Endothelial cell of umbilical vein (primary cell): Measurements from ENCODE around the gene EXOC3L1. TPM values are rescaled to one million over a fixed set of nuclear protein-coding genes. Genes with fewer than 3 reads are reported as not detected.

Source experiments
- BruUV-seq: library from RNA; stranded (reverse); fragments of 400-500 nt; replicated peaks from 2 replicates; lab custom pipeline; 2021; lab: Mats Ljungman, UMichigan
- CTCF ChIA-PET: fragments of 300-600, 350-600 bp; sonication (Branson Sonifier 250); formaldehyde crosslinking; loops from one replicate; lab custom pipeline; 2021; ENCODE audit warnings: antibody characterized with exemption, inconsistent platforms; lab: Charles Lee
- POLR2A ChIA-PET: fragments of 300-600, 350-600 bp; sonication (Branson Sonifier 250); formaldehyde crosslinking; loops from one replicate; lab custom pipeline; 2021; ENCODE audit warnings: antibody characterized with exemption, inconsistent platforms; lab: Charles Lee
- DNase-seq: peaks from one replicate; pipeline ENCODE4 v3.0.0-alpha.2; 2011; ENCODE audit warnings: low read depth, low spot score
- FAIRE-seq: peaks from 2 replicates; lab custom pipeline; 2011; peaks lifted over from hg19 to GRCh38; lab: Jason Lieb, UNC
- H2AFZ ChIP-seq: 2 replicates; pipeline ENCODE4 v1.6.0; 2012; ENCODE audit warnings: low read depth, low read length, control low read depth, inconsistent platforms
- H3K27ac ChIP-seq: 2 replicates; pipeline ENCODE4 v1.5.1; 2011; ENCODE audit warnings: low read depth, mild to moderate bottlenecking, control low read depth, low read length, moderate library complexity; ENCODE audit not compliant: insufficient read depth
- H3K27me3 ChIP-seq, 2 experiments: 2 replicates each; pipeline versions ENCODE4 v1.6.0 to v1.6.1; 2011; ENCODE audit warnings: low read length in 2 of 2, mixed read lengths in 1 of 2; ENCODE audit not compliant: control insufficient read depth in 2 of 2, insufficient read depth in 2 of 2
- H3K36me3 ChIP-seq, 2 experiments: 2 replicates in 1 of 2; 3 replicates in 1 of 2; pipeline ENCODE4 v1.5.1; 2011; ENCODE audit warnings: low read length in 2 of 2, mild to moderate bottlenecking in 1 of 2, moderate library complexity in 1 of 2; ENCODE audit not compliant: control insufficient read depth in 2 of 2, insufficient read depth in 2 of 2; ENCODE audit errors: extremely low read depth in 1 of 2
- H3K4me1 ChIP-seq: 3 replicates; pipeline ENCODE4 v1.5.1; 2011; ENCODE audit warnings: mild to moderate bottlenecking, low read length; ENCODE audit not compliant: control insufficient read depth, insufficient read depth; ENCODE audit errors: extremely low read depth
- H3K4me2 ChIP-seq: 2 replicates; pipeline ENCODE4 v1.6.1; 2011; ENCODE audit warnings: low read length, control low read depth, mixed read lengths; ENCODE audit not compliant: insufficient read depth
- H3K4me3 ChIP-seq, 3 experiments: fragments of 200-600 bp in 1 of 3; sonication (generic), shearing (Covaris generic) in 1 of 3; replicated peaks in 1 of 3; 2 replicates each; pipeline ENCODE4 v1.5.1; 2011 to 2016; ENCODE audit warnings: control low read depth in 3 of 3, low read length in 3 of 3, mild to moderate bottlenecking in 2 of 3, inconsistent platforms in 1 of 3, low read depth in 1 of 3, moderate library complexity in 1 of 3; ENCODE audit not compliant: insufficient read depth in 1 of 3
- H3K79me2 ChIP-seq: 2 replicates; pipeline ENCODE4 v1.6.0; 2012; ENCODE audit warnings: low read length, inconsistent platforms; ENCODE audit not compliant: control insufficient read depth, insufficient read depth
- H3K9ac ChIP-seq: replicated peaks from 2 replicates; pipeline ENCODE3; 2011; ENCODE audit warnings: low read length, control low read depth; ENCODE audit not compliant: insufficient read depth; ENCODE audit errors: extremely low read depth
- H3K9me1 ChIP-seq: replicated peaks from 3 replicates; pipeline ENCODE4 v1.6.0; 2011; ENCODE audit warnings: mild to moderate bottlenecking, low read length; ENCODE audit not compliant: control insufficient read depth, insufficient read depth; ENCODE audit errors: extremely low read depth
- H3K9me3 ChIP-seq: replicated peaks from 2 replicates; pipeline ENCODE4 v1.5.1; 2012; ENCODE audit warnings: low read length, inconsistent platforms; ENCODE audit not compliant: control insufficient read depth, insufficient read depth
- H4K20me1 ChIP-seq: replicated peaks from 2 replicates; pipeline ENCODE3; 2011; ENCODE audit warnings: mild to moderate bottlenecking, low read length; ENCODE audit not compliant: control insufficient read depth, insufficient read depth; ENCODE audit errors: extremely low read depth
- EZH2 ChIP-seq: IDR thresholded peaks from 2 replicates; pipeline ENCODE4 v1.6.1; 2012; ENCODE audit warnings: borderline replicate concordance, low read depth, mild to moderate bottlenecking, moderate library complexity, low read length, inconsistent platforms; ENCODE audit not compliant: severe bottlenecking
- FOS ChIP-seq: IDR thresholded peaks from 2 replicates; pipeline ENCODE4 v1.6.1; 2011; ENCODE audit warnings: mild to moderate bottlenecking, low read length, moderate library complexity, borderline replicate concordance; ENCODE audit not compliant: insufficient read depth
- MYC ChIP-seq: IDR thresholded peaks from one replicate; pipeline ENCODE4 v1.6.1; 2011; ENCODE audit warnings: mild to moderate bottlenecking, low read depth, low read length
- POLR2AphosphoS5 ChIP-seq: IDR thresholded peaks from 2 replicates; pipeline ENCODE4 v1.6.1; 2012; ENCODE audit warnings: low read depth, mild to moderate bottlenecking, control low read depth, low read length, moderate library complexity; ENCODE audit not compliant: insufficient read depth
- dilution Hi-C: fragments of 300-500 bp; cut with MboI; formaldehyde crosslinking; loops from one replicate; pipeline ENCODE4 v1.15.0; 2019; ENCODE audit warnings: low sequenced_read_pairs; ENCODE audit not compliant: extremely low pct_ligation_motif_present
- intact Hi-C: fragments of 100-400 bp; cut with micrococcal nuclease; formaldehyde crosslinking; loops from one replicate; pipeline ENCODE4 v1.10.0; 2022
- polyA plus RNA-seq, 4 experiments: library from polyadenylated mRNA; depleted of rRNA in 3 of 4; stranded (reverse) in 3 of 4; unstranded in 1 of 4; fragments of >200 nt; gene quantifications; 2 replicates each; pipeline versions ENCODE4 v1.2.1 to v1.2.3, GENCODE V29; 2011 to 2012; ENCODE audit warnings: missing spikeins in 1 of 4
- total RNA-seq: library from RNA; stranded (reverse); gene quantifications from 2 replicates; pipeline ENCODE4 v1.2.3, GENCODE V29; 2021
- TF ChIP-seq, protein P1 (sequence below), 2 donors: IDR thresholded peaks; 1 replicate in 1 of 2; 2 replicates in 1 of 2; pipeline ENCODE4 v1.5.1; 2011; ENCODE audit warnings: low read length in 2 of 2, mild to moderate bottlenecking in 2 of 2, moderate library complexity in 2 of 2, control low read depth in 1 of 2, inconsistent platforms in 1 of 2, low read depth in 1 of 2; ENCODE audit not compliant: insufficient read depth in 1 of 2; ENCODE audit errors: extremely low read depth in 1 of 2
- TF ChIP-seq, protein P2 (sequence below): IDR thresholded peaks from 2 replicates; pipeline ENCODE4 v1.6.1; 2011; ENCODE audit not compliant: insufficient read depth, insufficient read length

EXOC3L1 gene
- total and polyA plus RNA-seq, 2 donors (not counting 3 experiments of a cell fraction or from before 2014, with no cell fraction given): 10.8 to 11.6 TPM

DNA sequence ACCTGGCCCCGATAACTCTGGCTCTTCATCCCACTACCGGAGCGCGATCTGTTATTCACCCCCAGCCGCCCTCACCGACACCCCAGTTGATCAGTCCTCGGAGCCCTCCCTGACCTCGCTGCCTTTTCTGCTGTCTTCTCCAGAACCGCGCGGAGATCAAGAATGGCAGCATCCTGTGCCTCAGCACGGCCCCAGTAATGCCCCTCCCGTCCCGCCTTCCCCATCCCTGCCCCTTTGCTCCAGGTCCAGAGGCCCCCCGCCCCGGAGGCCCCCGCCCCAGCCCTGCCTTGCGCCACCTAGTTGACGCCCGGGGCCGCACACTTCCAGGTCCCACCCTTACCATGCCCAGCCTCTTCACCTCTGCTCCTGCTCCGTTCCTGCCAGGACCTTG lies 9.9 kb upstream of the EXOC3L1 start:
- TF ChIP-seq MYC: no peak
- ChIA-PET CTCF (interaction anchor here (0.6 to 0.7 kb wide), 2 partner anchors 9 to 58 kb away, joined by 3 read pairs; no protein-coding TSS in a partner anchor), POLR2A (no interaction called here)
- Histone ChIP-seq H3K9ac (no peak overlapping the region), H2AFZ (no peak overlapping the region), H3K4me1 (peaks cover 2% of the 10 kb centered on the region), H3K4me2 (no peak overlapping the region), H4K20me1 (no peaks in the 10 kb centered on the region), H3K9me1 (no peaks in the 10 kb centered on the region), H3K27me3 (no peaks in the 10 kb centered on the region), H3K36me3 (peaks cover 18 to 68% of the 10 kb centered on the region in 2 experiments), H3K9me3 (no peaks in the 10 kb centered on the region), H3K79me2 (peaks cover 19% of the 10 kb centered on the region), H3K4me3 (no peak overlapping the region), H3K27ac (no peak overlapping the region)
- dilution Hi-C loops (no loop called here), intact Hi-C loops (loop anchor here (2.0 to 10.0 kb wide), 2 partner anchors 17 to 195 kb away; partner anchors contain the start of gene TPPP3)
- FAIRE-seq: no peak
- DNase-seq: no peak
- BruUV-seq: no TSS peak

DNA sequence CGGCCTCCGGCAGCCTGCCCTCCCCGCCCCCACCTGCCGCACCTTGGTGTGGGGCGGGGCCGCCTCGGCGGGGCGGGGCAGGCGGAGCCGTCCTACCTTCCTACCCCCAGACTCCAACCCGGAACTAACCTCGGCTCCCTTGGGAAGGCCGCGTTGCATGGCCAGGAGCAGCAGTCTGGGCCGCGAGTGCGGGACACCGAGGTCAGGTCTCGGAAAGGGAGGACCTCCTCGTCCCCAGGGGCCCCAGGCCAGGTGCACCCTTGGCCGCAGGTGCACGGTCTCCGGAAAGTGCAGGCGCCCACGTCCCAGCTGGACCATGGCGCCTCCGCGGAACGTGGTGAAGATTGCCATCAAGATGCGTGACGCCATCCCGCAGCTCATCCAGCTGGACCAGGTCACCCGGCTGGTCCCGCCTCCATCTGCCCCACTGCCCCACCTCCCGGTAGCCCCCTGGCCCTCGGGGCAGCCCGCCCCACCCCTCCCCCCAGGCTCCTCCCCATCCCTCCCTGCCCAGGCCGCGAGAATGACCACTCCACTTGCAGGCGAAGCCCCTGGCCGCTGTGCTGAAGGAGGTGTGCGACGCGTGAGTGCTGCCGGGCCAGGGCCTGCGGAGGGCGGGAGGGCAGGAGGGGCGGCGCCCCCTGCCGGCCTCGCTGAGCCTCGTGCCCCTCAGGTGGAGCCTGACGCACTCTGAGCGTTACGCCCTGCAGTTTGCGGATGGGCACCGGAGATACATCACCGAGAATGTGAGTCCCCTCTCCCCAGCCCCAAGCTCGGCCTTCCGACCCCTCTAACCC lies 9.3 kb upstream of the EXOC3L1 start, which contains the start of gene ELMO3:
Gene ELMO3, plus strand, starts transcription at position 121 of the 797 bp plus-strand sequence. Its CDS starts 196 bp downstream, at position 317.
- no peak for DNase-seq
- Histone ChIP-seq H3K4me3 (no peak within 1 kb of the TSS), H3K9ac (no peak within 1 kb of the TSS), H3K4me1 (peaks cover 3% of the 10 kb centered on the region), H4K20me1 (no peaks in the 10 kb centered on the region), H3K79me2 (peaks cover 25% of the 10 kb centered on the region), H3K27me3 (no peaks in the 10 kb centered on the region), H3K27ac (no peak within 1 kb of the TSS), H3K9me3 (no peaks in the 10 kb centered on the region), H3K9me1 (no peaks in the 10 kb centered on the region), H2AFZ (no peak within 1 kb of the TSS), H3K36me3 (peaks cover 18 to 70% of the 10 kb centered on the region in 2 experiments), H3K4me2 (no peak within 1 kb of the TSS)
- ChIA-PET POLR2A (no interaction called here), CTCF (interaction anchor here (0.7 to 2.4 kb wide), 10 partner anchors 10 to 245 kb away, joined by 3 to 15 read pairs (median 6); partner anchors contain the start of gene EXOC3L1)
- dilution Hi-C loops: no loop called here
- BruUV-seq: no TSS peak
- intact Hi-C loops: loop anchor here (2.0 to 10.0 kb wide), 2 partner anchors 18 to 196 kb away; partner anchors contain the start of gene TPPP3
- TF ChIP-seq MYC: no peak
- TF ChIP-seq, protein P1, sequence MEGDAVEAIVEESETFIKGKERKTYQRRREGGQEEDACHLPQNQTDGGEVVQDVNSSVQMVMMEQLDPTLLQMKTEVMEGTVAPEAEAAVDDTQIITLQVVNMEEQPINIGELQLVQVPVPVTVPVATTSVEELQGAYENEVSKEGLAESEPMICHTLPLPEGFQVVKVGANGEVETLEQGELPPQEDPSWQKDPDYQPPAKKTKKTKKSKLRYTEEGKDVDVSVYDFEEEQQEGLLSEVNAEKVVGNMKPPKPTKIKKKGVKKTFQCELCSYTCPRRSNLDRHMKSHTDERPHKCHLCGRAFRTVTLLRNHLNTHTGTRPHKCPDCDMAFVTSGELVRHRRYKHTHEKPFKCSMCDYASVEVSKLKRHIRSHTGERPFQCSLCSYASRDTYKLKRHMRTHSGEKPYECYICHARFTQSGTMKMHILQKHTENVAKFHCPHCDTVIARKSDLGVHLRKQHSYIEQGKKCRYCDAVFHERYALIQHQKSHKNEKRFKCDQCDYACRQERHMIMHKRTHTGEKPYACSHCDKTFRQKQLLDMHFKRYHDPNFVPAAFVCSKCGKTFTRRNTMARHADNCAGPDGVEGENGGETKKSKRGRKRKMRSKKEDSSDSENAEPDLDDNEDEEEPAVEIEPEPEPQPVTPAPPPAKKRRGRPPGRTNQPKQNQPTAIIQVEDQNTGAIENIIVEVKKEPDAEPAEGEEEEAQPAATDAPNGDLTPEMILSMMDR (IDR thresholded peaks at IDR 0.05; ENCODE audit: extremely low read depth in 1 of 2, insufficient read depth in 1 of 2, low read depth in 1 of 2, low read length in 2 of 2): peak; percentile 28 to 44
- TF ChIP-seq EZH2: no peak
- TF ChIP-seq FOS: no peak
- TF ChIP-seq POLR2AphosphoS5: peak; percentile 30
- TF ChIP-seq, protein P2, sequence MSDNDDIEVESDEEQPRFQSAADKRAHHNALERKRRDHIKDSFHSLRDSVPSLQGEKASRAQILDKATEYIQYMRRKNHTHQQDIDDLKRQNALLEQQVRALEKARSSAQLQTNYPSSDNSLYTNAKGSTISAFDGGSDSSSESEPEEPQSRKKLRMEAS: no peak
- no peak for FAIRE-seq
